HEK293 (cell line): ENCODE measurements around the gene PCSK6.

Experiments used
- BCL11B ChIP-seq: fragments of 450-650 bp; formaldehyde crosslinking; IDR thresholded peaks from 2 replicates; pipeline ENCODE4 v1.5.1; 2016; ENCODE audit warnings: low read depth, missing biosample characterization, missing genetic modification characterization
- EGR2 ChIP-seq: fragments of 450-650 bp; formaldehyde crosslinking; IDR thresholded peaks from 2 replicates; pipeline ENCODE4 v1.5.1; 2016; ENCODE audit warnings: low read depth, missing biosample characterization, missing genetic modification characterization
- FEZF1 ChIP-seq: fragments of 450-650 bp; formaldehyde crosslinking; IDR thresholded peaks from 2 replicates; pipeline ENCODE4 v1.5.1; 2016; ENCODE audit warnings: missing biosample characterization, missing genetic modification characterization
- IKZF3 ChIP-seq: fragments of 450-650 bp; IDR thresholded peaks from 2 replicates; pipeline ENCODE4 v1.5.0; 2018; ENCODE audit warnings: missing biosample characterization, mild to moderate bottlenecking, missing genetic modification characterization, moderate library complexity
- KLF8 ChIP-seq: fragments of 450-650 bp; formaldehyde crosslinking; IDR thresholded peaks from 2 replicates; pipeline ENCODE4 v1.5.1; 2016; ENCODE audit warnings: missing biosample characterization, missing genetic modification characterization
- ZBTB11 ChIP-seq: fragments of 450-650 bp; formaldehyde crosslinking; conservative IDR thresholded peaks from 2 replicates; pipeline ENCODE4 v1.5.1; 2016; ENCODE audit warnings: low read depth, missing biosample characterization, missing genetic modification characterization
- ZNF140 ChIP-seq: fragments of 450-650 bp; formaldehyde crosslinking; IDR thresholded peaks from 2 replicates; pipeline ENCODE4 v1.5.1; 2016; ENCODE audit warnings: missing biosample characterization, missing genetic modification characterization
- ZNF26 ChIP-seq: fragments of 450-650 bp; formaldehyde crosslinking; IDR thresholded peaks from 2 replicates; pipeline ENCODE4 v1.5.1; 2016; ENCODE audit warnings: missing biosample characterization, missing genetic modification characterization
- ZNF292 ChIP-seq: fragments of 450-650 bp; formaldehyde crosslinking; IDR thresholded peaks from 2 replicates; pipeline ENCODE4 v1.5.1; 2016; ENCODE audit warnings: low read depth, missing biosample characterization, missing genetic modification characterization, borderline replicate concordance
- ZNF354C ChIP-seq: fragments of 450-650 bp; formaldehyde crosslinking; IDR thresholded peaks from 2 replicates; pipeline ENCODE4 v1.5.1; 2016; ENCODE audit warnings: missing biosample characterization, missing genetic modification characterization, low read depth, borderline replicate concordance
- ZNF366 ChIP-seq: fragments of 450-650 bp; formaldehyde crosslinking; conservative IDR thresholded peaks from 2 replicates; pipeline ENCODE4 v1.5.1; 2016; ENCODE audit warnings: missing biosample characterization, missing genetic modification characterization
- ZNF404 ChIP-seq: fragments of 450-650 bp; formaldehyde crosslinking; IDR thresholded peaks from 2 replicates; pipeline ENCODE4 v1.5.1; 2017; ENCODE audit warnings: missing biosample characterization, missing genetic modification characterization
- ZNF423 ChIP-seq: fragments of 450-650 bp; formaldehyde crosslinking; IDR thresholded peaks from 2 replicates; pipeline ENCODE4 v1.5.1; 2016; ENCODE audit warnings: missing biosample characterization, missing genetic modification characterization
- ZNF426 ChIP-seq: fragments of 450-650 bp; formaldehyde crosslinking; IDR thresholded peaks from 2 replicates; pipeline ENCODE4 v1.5.1; 2017; ENCODE audit warnings: missing biosample characterization, missing genetic modification characterization, mild to moderate bottlenecking, inconsistent platforms, moderate library complexity
- ZNF433 ChIP-seq: fragments of 450-650 bp; formaldehyde crosslinking; IDR thresholded peaks from 2 replicates; pipeline ENCODE4 v1.5.1; 2016; ENCODE audit warnings: missing biosample characterization, missing genetic modification characterization, low read depth
- ZNF518A ChIP-seq: fragments of 450-650 bp; formaldehyde crosslinking; conservative IDR thresholded peaks from 2 replicates; pipeline ENCODE4 v1.5.1; 2016; ENCODE audit warnings: low read depth, missing biosample characterization, missing genetic modification characterization
- ZNF571 ChIP-seq: fragments of 450-650 bp; formaldehyde crosslinking; IDR thresholded peaks from 2 replicates; pipeline ENCODE4 v1.5.0; 2017; ENCODE audit warnings: missing biosample characterization, missing genetic modification characterization
- ZNF621 ChIP-seq: fragments of 450-650 bp; formaldehyde crosslinking; IDR thresholded peaks from 2 replicates; pipeline ENCODE4 v1.5.1; 2017; ENCODE audit warnings: missing biosample characterization, missing genetic modification characterization
- ZNF623 ChIP-seq: fragments of 450-650 bp; formaldehyde crosslinking; IDR thresholded peaks from 2 replicates; pipeline ENCODE4 v1.5.1; 2016; ENCODE audit warnings: missing biosample characterization, missing genetic modification characterization
- ZNF629 ChIP-seq: fragments of 450-650 bp; formaldehyde crosslinking; IDR thresholded peaks from 2 replicates; pipeline ENCODE4 v1.5.1; 2017; ENCODE audit warnings: missing biosample characterization, missing genetic modification characterization
- ZNF654 ChIP-seq: fragments of 450-650 bp; formaldehyde crosslinking; IDR thresholded peaks from 2 replicates; pipeline ENCODE4 v1.5.1; 2016; ENCODE audit warnings: low read depth, missing biosample characterization, missing genetic modification characterization
- TF ChIP-seq, protein P1 (sequence below): fragments of 450-650 bp; formaldehyde crosslinking; IDR thresholded peaks from 2 replicates; pipeline ENCODE4 v1.5.1; 2017; ENCODE audit warnings: missing biosample characterization, mild to moderate bottlenecking, missing genetic modification characterization, moderate library complexity
- TF ChIP-seq, protein P2 (sequence below): fragments of 450-650 bp; formaldehyde crosslinking; IDR thresholded peaks from 2 replicates; pipeline ENCODE4 v1.5.1; 2017; ENCODE audit warnings: missing biosample characterization, missing genetic modification characterization
- TF ChIP-seq, protein P3 (sequence below): fragments of 450-650 bp; formaldehyde crosslinking; IDR thresholded peaks from 2 replicates; pipeline ENCODE4 v1.5.1; 2016; ENCODE audit warnings: missing biosample characterization, missing genetic modification characterization

PCSK6 gene

DNA sequence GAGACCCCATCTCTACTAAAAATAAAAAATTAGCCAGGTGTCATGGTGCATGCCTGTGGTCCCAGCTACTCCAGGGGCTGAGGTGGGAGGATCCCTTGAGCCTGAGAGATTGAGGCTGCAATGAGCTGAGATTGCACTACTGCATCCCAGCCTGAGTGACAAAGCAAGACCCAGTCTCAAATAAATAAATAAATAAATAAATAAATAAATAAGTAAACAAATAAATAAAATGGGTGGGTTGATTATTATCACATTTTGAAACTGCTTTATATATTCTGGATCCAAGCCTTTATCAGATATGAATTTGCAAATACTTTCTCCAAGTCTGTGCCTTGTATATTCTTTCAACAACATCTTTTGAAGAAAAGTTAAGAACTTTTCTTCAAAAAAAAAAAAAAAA, 22.2 kb upstream of the PCSK6 start (continued):
- TF ChIP-seq ZNF354C = no peak
- TF ChIP-seq ZNF433 = 0 out of 2 replicates have a peak, but pooled peaks have one; percentile 12
- TF ChIP-seq ZNF654 = 0 out of 2 replicates have a peak, but pooled peaks have one; percentile 8
- no peak for TF ChIP-seq ZNF423 (tag by site-specific recombination)
- TF ChIP-seq ZNF629 = 0 out of 2 replicates have a peak, but pooled peaks have one; percentile 18
- no peak for TF ChIP-seq IKZF3 (tag by site-specific recombination)
- TF ChIP-seq ZNF292 (tag by site-specific recombination) = no peak
- TF ChIP-seq KLF8 (tag by site-specific recombination) = no peak
- TF ChIP-seq ZNF621 (tag by site-specific recombination) = no peak
- TF ChIP-seq, protein P1, sequence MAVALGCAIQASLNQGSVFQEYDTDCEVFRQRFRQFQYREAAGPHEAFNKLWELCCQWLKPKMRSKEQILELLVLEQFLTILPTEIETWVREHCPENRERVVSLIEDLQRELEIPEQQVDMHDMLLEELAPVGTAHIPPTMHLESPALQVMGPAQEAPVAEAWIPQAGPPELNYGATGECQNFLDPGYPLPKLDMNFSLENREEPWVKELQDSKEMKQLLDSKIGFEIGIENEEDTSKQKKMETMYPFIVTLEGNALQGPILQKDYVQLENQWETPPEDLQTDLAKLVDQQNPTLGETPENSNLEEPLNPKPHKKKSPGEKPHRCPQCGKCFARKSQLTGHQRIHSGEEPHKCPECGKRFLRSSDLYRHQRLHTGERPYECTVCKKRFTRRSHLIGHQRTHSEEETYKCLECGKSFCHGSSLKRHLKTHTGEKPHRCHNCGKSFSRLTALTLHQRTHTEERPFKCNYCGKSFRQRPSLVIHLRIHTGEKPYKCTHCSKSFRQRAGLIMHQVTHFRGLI (tag by site-specific recombination) = no peak
- no peak for TF ChIP-seq ZNF26 (tag by site-specific recombination)
- no peak for TF ChIP-seq ZNF571 (tag by site-specific recombination)
- peak; percentile 67; the same call in 1 of the 2 replicates for TF ChIP-seq ZNF140
- no peak for TF ChIP-seq BCL11B (tag by site-specific recombination)
- no peak for TF ChIP-seq ZNF366
- TF ChIP-seq ZNF623 (tag by site-specific recombination) = peak; percentile 54
- TF ChIP-seq, protein P2, sequence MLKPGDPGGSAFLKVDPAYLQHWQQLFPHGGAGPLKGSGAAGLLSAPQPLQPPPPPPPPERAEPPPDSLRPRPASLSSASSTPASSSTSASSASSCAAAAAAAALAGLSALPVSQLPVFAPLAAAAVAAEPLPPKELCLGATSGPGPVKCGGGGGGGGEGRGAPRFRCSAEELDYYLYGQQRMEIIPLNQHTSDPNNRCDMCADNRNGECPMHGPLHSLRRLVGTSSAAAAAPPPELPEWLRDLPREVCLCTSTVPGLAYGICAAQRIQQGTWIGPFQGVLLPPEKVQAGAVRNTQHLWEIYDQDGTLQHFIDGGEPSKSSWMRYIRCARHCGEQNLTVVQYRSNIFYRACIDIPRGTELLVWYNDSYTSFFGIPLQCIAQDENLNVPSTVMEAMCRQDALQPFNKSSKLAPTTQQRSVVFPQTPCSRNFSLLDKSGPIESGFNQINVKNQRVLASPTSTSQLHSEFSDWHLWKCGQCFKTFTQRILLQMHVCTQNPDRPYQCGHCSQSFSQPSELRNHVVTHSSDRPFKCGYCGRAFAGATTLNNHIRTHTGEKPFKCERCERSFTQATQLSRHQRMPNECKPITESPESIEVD (tag by site-specific recombination) = no peak
- no peak for TF ChIP-seq ZNF404
- peak; percentile 58 for TF ChIP-seq ZNF426 (tag by site-specific recombination)
- peak; percentile 72 for TF ChIP-seq ZNF518A
- peak; percentile 51 for TF ChIP-seq ZBTB11 (tag by site-specific recombination)
- TF ChIP-seq, protein P3, sequence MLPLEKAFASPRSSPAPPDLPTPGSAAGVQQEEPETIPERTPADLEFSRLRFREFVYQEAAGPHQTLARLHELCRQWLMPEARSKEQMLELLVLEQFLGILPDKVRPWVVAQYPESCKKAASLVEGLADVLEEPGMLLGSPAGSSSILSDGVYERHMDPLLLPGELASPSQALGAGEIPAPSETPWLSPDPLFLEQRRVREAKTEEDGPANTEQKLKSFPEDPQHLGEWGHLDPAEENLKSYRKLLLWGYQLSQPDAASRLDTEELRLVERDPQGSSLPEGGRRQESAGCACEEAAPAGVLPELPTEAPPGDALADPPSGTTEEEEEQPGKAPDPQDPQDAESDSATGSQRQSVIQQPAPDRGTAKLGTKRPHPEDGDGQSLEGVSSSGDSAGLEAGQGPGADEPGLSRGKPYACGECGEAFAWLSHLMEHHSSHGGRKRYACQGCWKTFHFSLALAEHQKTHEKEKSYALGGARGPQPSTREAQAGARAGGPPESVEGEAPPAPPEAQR (tag by site-specific recombination) = no peak
- TF ChIP-seq FEZF1 (tag by site-specific recombination) = no peak
- no peak for TF ChIP-seq EGR2 (tag by site-specific recombination)
